Measurements from ENCODE around the gene DUSP28.

GRCh38 chr2:240560480-240561324 lies 545 bp downstream of the DUSP28 start:
- TF ChIP-seq, protein P1, sequence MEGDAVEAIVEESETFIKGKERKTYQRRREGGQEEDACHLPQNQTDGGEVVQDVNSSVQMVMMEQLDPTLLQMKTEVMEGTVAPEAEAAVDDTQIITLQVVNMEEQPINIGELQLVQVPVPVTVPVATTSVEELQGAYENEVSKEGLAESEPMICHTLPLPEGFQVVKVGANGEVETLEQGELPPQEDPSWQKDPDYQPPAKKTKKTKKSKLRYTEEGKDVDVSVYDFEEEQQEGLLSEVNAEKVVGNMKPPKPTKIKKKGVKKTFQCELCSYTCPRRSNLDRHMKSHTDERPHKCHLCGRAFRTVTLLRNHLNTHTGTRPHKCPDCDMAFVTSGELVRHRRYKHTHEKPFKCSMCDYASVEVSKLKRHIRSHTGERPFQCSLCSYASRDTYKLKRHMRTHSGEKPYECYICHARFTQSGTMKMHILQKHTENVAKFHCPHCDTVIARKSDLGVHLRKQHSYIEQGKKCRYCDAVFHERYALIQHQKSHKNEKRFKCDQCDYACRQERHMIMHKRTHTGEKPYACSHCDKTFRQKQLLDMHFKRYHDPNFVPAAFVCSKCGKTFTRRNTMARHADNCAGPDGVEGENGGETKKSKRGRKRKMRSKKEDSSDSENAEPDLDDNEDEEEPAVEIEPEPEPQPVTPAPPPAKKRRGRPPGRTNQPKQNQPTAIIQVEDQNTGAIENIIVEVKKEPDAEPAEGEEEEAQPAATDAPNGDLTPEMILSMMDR (tag by site-specific recombination; IDR thresholded peaks at IDR 0.05), result peak; percentile 49; the same call in 1 of the 2 replicates
- TF ChIP-seq ZBTB21 (tag by site-specific recombination; IDR thresholded peaks at IDR 0.05), result no peak
- TF ChIP-seq ZNF221 (tag by site-specific recombination; IDR thresholded peaks at IDR 0.05; ENCODE audit: borderline replicate concordance), result no peak
- no peak for TF ChIP-seq ZNF654 (tag by site-specific recombination; IDR thresholded peaks at IDR 0.05; ENCODE audit: low read depth)
- TF ChIP-seq ZNF621 (tag by site-specific recombination; IDR thresholded peaks at IDR 0.05), result no peak
- TF ChIP-seq ZNF544 (tag by site-specific recombination; IDR thresholded peaks at IDR 0.05), result no peak
- TF ChIP-seq SETDB1 (IDR thresholded peaks at IDR 0.05; ENCODE audit: insufficient read length, low read length), result no peak
- no peak for TF ChIP-seq ZNF26 (tag by site-specific recombination; IDR thresholded peaks at IDR 0.05)
- TF ChIP-seq ZNF140 (tag by site-specific recombination; IDR thresholded peaks at IDR 0.05), result no peak

All from HEK293 (cell line).